ENCODE measurements around the gene CCDC54. TPM values are rescaled to one million over a fixed set of nuclear protein-coding genes. Genes with fewer than 3 reads are reported as not detected.

Gene CCDC54
- total RNA-seq, 4 donors from 2014 or later, result not detected

- no peak for DNase-seq
- TF ChIP-seq CTCF (IDR thresholded peaks at IDR 0.05), result no peak
- TF ChIP-seq EP300 (IDR thresholded peaks at IDR 0.05; ENCODE audit: low read depth), result no peak
- no peak for TF ChIP-seq POLR2A (IDR thresholded peaks at IDR 0.05)
- no peak for TF ChIP-seq POLR2AphosphoS5 (IDR thresholded peaks at IDR 0.05)
- H3K27ac ChIP-seq, result no peak overlapping the region
- no peaks in the 10 kb centered on the region for H3K4me1 ChIP-seq
- H3K9me3 ChIP-seq, result no peaks in the 10 kb centered on the region
- 68 to 83% methylated on average over 4 of the region's 4 CpGs for WGBS, 2 donors (ENCODE audit: low coverage in 1 of 2)
- in situ Hi-C loops (cut with MboI; ENCODE audit: low pct_ligation_motif_present in 1 of 4, low pct_unique_long_range_greater_than_20kb in 1 of 4, low sequenced_read_pairs in 3 of 4) (no loop called here), intact Hi-C loops (cut with DNase I; ENCODE audit: low total_unique reads) (no loop called here)
- no peaks in the 10 kb centered on the region for H3K36me3 ChIP-seq
- H3K4me3 ChIP-seq, result no peak overlapping the region
- no peaks in the 10 kb centered on the region for H3K27me3 ChIP-seq
These were observed 31.3 kb upstream of the CCDC54 start for GRCh38 chr3:107345822-107346405.

- TF ChIP-seq POLR2A (IDR thresholded peaks at IDR 0.05) (no peak), EP300 (IDR thresholded peaks at IDR 0.05; ENCODE audit: low read depth) (no peak), POLR2AphosphoS5 (IDR thresholded peaks at IDR 0.05) (no peak), CTCF (IDR thresholded peaks at IDR 0.05) (no peak)
- intact Hi-C loops (cut with DNase I; ENCODE audit: low total_unique reads), result no loop called here
These were observed 30.7 kb upstream of the CCDC54 start for GRCh38 chr3:107346564-107346963.

GRCh38 chr3:107347751-107348150 is 29.5 kb upstream of the CCDC54 start:
- Histone ChIP-seq H3K9me3 (no peaks in the 10 kb centered on the region), H3K27me3 (no peaks in the 10 kb centered on the region), H3K4me3 (no peak overlapping the region), H3K27ac (no peak overlapping the region), H3K36me3 (no peaks in the 10 kb centered on the region), H3K4me1 (no peaks in the 10 kb centered on the region)
- no peak for TF ChIP-seq POLR2AphosphoS5 (IDR thresholded peaks at IDR 0.05)
- TF ChIP-seq POLR2A (IDR thresholded peaks at IDR 0.05), result no peak
- no peak for TF ChIP-seq EP300 (IDR thresholded peaks at IDR 0.05; ENCODE audit: low read depth)
- no peak for TF ChIP-seq CTCF (IDR thresholded peaks at IDR 0.05)
- intact Hi-C loops (cut with DNase I; ENCODE audit: low total_unique reads), result no loop called here
- 23 to 25% methylated on average over 2 of the region's 2 CpGs for WGBS, 2 donors (ENCODE audit: low coverage in 1 of 2)
- in situ Hi-C loops (cut with MboI; ENCODE audit: low pct_ligation_motif_present in 1 of 4, low pct_unique_long_range_greater_than_20kb in 1 of 4, low sequenced_read_pairs in 3 of 4), result no loop called here
- DNase-seq, result no peak

More at GRCh38 chr3:107346564-107346963, 30.7 kb upstream of the CCDC54 start:
- Histone ChIP-seq H3K9me3 (no peaks in the 10 kb centered on the region), H3K4me1 (no peaks in the 10 kb centered on the region), H3K27ac (no peak overlapping the region), H3K4me3 (no peak overlapping the region), H3K27me3 (no peaks in the 10 kb centered on the region), H3K36me3 (no peaks in the 10 kb centered on the region)
- in situ Hi-C loops (cut with MboI; ENCODE audit: low pct_ligation_motif_present in 1 of 4, low pct_unique_long_range_greater_than_20kb in 1 of 4, low sequenced_read_pairs in 3 of 4), result no loop called here
- WGBS, 2 donors (ENCODE audit: low coverage in 1 of 2), result 44 to 77% methylated on average over 2 of the region's 2 CpGs
- no peak for DNase-seq

GRCh38 chr3:107356706-107357105 is 20.5 kb upstream of the CCDC54 start:
- Histone ChIP-seq H3K27me3 (no peaks in the 10 kb centered on the region), H3K9me3 (no peaks in the 10 kb centered on the region), H3K4me3 (no peak overlapping the region), H3K27ac (no peak overlapping the region), H3K36me3 (no peaks in the 10 kb centered on the region), H3K4me1 (no peaks in the 10 kb centered on the region)
- WGBS, 2 donors (ENCODE audit: low coverage in 1 of 2), result 80 to 94% methylated on average over 2 of the region's 2 CpGs
- TF ChIP-seq EP300 (IDR thresholded peaks at IDR 0.05; ENCODE audit: low read depth) (no peak), CTCF (IDR thresholded peaks at IDR 0.05) (no peak), POLR2AphosphoS5 (IDR thresholded peaks at IDR 0.05) (no peak), POLR2A (IDR thresholded peaks at IDR 0.05) (no peak)
- DNase-seq, result no peak
- in situ Hi-C loops (cut with MboI; ENCODE audit: low pct_ligation_motif_present in 1 of 4, low pct_unique_long_range_greater_than_20kb in 1 of 4, low sequenced_read_pairs in 3 of 4) (no loop called here), intact Hi-C loops (cut with DNase I; ENCODE audit: low total_unique reads) (no loop called here)

Data from transverse colon (tissue), 4 donors.